ENCODE data around the gene ZNF280C.
"Not testable (repeated sequence)": the region's sequence is repeated elsewhere in the genome, so short reads cannot be mapped to it uniquely, and the experiment has no call there.

ZNF280C gene

DNA sequence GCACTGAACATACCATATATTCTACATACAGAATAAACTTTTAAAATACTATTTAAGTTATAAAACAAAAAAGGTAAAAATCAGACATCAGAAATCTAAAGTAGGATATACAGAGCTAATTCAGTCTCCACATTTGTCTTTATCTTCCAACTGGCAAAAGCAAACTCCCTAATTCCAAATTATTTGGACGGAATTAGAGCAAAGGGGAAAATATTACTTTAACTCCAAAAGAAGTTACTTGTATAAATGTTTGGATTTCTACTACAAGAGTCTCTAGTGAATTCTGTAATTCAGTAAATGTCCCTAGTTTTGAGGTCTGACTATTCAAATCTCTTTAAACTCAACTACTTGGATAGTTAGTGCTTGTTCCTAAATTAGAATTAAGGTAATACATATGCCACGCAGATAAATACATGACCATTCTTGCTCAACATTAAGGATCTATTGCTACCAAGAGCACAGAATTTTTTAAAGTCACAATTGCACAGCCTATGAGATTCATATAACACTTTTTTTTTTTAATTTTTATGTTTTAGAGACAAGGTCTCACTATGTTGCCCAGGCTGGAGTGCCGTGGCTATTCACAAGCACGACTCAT is 7.3 kb downstream of the ZNF280C start:
- no peak for DNase-seq

DNA sequence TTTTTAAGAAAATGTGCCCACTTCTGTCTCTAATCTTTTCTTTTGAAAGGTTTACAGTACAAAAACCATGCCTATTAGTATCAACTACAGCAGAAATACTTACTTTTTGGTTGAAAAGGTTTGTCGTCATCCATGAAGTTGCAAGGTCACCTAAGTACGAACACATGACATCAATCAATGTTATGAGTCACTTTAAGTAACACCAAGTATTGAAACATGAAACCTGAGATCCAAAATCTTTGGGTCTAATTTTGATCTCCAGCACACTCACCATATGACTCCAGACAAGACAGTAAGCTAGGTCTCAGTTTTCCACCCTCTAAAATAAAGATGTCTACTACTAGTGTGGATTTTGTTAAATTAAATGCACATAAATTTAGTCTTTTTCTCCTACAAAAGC is 8.4 kb downstream of the ZNF280C start:
- no peak for DNase-seq

DNA sequence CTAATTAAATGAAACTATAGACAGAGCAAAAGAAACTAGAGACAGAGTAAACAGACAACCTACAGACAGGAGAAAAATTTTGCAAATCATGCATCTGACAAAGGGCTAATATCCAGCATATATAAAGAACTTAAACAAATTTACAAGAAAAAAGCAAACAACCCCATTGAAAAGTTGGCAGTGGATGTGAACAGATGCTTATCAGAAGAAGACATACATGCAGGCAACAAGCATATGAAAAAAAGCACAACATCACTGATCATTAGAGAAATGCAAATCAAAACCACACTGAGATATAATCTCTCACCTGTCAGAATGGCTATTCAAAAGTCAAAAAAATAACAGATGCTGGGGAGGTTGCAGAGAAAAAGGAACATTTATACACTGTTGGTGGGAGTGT is 14.8 kb downstream of the ZNF280C start:
- no peak for DNase-seq

DNA sequence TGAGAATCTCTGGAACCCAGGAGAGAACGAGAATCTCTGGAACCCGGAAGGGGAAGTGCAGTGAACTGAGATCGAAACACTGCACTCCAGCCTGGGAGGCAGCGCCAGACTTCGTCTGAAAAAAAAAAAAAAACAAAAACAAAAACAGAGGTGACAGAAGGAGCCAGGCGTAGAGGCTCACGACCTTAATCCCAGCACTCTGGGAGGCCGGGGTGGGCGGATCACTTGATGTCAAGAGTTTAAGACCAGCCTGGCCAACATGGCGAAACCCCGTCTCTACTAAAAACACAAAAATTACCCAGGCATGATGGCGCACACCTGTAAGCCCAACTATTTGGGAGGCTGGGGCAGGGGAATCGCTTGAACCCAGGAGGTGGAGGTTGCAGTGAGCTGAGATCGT is 17.0 kb downstream of the ZNF280C start:
- DNase-seq, result no peak

DNA sequence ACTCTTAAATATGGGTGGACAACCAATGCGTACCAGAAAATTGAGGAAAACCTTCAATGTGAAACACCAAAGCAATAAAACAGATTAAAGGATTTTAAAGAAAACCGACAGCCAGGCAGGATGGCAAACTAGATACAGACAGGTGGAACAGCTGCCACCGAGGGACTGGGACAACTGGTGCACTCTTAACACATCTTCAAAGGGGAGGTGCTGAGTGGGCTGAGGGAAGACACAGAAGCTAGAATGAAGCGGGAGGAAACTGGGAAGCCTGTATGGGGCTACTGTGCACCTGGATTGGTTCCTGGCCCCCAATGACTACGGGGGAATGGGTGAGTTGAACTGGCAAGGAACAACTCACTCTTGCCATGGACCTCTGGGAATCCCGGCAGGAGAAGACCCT is 20.7 kb downstream of the ZNF280C start:
- no peak for DNase-seq

DNA sequence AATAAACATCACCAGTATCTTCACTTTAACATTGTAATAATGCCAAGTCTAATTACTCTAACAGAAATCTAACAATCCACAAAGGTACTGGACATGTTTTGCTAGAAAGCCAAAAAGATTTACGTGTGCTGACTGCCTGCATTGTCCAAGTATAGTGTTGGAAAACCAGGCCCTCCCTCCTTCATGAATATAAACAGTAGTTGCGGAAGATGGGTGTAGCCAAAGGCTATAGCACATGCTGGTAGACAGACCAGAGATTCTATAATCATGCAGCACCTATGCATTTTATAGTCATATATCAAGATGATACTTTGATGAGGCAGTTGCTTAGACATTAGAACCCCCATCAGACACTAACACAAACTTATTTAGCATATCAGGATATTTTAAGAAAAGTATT is 22.6 kb downstream of the ZNF280C start:
- no peak for DNase-seq

DNA sequence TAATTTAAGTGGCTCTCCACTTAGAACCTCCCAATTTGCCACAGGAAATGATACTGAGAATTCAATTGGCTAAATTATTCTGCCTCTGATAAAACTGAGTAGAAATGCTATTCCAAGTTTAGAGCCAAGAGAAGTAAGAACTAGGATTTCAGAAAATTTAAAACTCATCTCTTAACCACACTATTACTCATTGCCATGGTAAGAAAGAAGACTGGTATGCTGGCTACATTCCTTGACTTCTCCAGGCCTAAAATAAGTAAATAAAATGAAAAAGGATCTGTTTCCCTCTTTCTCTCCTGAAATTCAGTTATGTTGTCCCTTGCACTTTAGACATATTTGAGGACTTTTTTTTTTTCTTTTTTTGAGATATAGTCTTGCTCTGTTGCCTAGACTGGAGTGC is 23.3 kb downstream of the ZNF280C start:
- no peak for DNase-seq

DNA sequence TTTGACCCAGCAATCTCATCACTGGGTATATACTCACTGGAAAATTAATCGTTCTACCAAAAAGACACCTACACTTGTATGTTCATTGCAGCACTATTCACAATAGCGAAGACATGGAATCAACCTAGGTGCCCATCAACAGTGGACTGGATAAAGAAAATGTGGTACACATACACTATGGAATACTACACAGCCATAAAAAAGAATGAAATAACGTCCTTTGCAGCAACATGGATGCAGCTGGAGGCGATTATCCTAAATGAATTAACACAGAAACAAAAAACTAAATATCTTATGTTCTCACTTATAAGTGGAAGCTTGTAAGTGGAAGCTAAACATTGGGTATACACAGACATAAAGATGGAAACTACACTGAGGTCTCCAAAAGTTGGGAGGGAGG is 37.5 kb downstream of the ZNF280C start:
- not testable (repeated sequence) for DNase-seq

DNA sequence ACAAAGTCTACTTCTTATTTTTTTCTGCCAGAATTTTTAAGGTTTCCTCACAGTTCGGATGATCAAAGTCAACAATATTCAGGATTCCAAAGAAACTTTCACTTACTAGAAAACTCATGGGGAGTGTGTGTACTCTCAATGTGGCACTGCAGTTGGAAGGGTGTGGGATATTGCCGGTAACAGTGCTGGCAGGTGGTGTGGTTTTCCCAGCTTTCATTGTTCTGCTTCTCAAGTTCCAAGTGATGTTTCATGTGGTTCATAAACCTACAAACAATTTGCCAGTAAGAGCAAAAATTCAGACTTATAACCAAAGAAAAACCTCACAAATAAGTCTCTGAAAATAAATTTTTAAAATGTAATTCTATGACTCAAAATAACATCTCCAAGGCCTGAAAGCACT is 39.8 kb downstream of the ZNF280C start:
- no peak for DNase-seq

DNA sequence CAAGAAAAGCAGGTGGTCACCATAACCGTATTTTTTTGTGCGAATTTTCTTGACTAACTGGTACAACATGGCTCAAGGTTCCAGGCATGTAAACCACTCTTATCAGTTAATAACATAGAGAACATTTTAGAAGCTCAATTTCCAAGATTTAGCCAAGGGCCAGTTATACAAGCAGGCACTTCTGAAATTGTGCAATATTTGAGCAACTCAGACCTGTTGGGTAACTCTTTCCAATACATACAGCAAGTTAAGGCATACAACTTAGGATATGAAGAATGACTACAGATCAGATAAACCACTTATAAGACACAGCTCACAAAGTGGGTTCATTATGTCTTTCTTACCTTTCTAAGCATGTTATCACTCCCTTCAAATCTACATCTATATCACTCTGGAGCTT is 43.9 kb downstream of the ZNF280C start:
- no peak for DNase-seq

DNA sequence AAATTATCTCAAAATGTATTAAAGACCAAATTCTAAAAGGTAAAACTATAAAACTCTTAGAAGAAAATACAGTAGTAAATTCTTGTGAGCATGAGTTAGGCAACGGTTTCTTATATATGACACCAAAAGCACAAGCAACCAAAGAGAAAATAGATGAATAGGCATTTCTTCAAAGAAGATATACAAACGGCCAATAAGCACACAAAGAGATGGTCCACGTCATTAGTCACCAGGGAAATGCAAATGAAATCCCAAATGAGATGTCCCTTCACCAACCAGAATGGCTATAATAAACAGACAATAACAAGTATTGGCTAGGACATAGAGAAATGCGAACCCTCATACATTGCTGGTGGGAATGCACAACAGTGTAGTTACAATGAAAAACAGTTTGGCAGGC is 52.4 kb downstream of the ZNF280C start:
- DNase-seq, result no peak

DNA sequence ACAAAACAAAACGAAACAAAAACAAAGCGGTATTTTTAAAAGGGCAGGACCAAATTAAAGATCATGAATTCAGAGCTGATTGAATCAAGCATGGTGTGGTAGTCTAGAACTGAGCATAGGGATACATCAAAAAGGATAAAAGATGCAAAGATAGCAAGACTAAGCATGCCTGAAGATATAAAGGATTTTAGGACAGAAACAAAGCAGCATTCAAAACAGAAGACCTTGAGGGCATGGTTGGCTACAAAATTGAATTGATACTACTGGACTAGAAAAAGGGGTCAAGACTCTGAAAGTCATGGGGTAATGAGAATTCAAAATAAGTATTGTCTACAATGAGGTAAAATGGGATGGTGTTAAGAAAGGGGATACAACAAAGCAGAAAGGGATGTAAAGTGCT is 55.3 kb downstream of the ZNF280C start:
- no peak for DNase-seq

DNA sequence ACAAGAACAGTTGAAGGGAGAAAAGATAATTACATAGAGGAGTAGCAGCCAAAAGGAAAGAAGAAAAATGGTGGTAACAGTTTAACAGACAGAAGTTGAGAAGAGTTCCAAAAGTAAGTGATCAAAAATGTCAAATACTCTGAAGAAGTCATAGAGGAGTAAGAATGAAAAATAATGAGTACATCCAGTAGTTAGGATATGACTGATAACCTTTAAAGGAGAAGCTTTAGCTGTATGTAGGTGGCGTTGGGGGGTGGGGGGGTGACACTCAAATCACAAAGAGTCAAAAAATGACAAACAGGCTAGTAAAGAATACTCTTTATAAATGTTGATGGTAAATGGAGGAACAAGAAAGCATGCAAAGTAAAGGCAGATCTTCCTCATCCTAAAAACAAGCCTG is 56.3 kb downstream of the ZNF280C start:
- DNase-seq, result no peak

DNA sequence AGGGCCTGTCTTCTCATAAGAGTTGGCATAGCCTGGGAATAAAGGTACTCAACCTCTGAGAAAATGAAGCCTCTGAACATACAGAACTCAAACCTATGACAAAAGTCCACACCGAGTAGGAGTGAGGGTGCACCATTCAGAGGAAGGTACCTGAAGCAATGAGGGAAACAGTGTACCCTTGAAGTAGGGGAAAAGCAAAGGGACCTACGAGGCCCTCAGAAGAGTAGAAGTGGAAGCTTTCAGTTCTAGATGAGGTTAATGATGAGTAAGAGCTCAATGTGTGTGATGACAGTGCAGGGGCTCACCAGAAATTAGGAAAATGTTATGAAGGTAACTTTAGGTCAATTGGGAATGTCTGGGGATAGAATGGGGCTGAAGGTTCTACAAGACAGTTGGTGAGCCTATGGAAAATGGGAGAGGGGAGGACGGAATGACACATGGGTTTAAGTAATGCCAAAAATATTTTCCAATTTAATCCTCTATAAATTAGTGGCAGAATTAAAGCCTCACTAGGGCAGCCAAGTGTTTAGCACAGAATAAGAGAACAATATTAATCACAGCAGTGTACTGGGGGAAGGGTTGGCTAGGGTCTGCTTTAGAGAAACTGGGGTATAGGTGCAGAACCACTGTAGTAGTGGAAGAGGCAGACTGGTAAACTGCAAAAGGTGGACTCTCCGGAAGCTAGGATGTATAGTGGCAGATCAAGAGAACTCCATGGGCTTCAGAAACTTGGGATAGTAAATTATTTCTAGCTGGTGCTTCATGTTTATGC is 57.1 kb downstream of the ZNF280C start:
- DNase-seq, result no peak

DNA sequence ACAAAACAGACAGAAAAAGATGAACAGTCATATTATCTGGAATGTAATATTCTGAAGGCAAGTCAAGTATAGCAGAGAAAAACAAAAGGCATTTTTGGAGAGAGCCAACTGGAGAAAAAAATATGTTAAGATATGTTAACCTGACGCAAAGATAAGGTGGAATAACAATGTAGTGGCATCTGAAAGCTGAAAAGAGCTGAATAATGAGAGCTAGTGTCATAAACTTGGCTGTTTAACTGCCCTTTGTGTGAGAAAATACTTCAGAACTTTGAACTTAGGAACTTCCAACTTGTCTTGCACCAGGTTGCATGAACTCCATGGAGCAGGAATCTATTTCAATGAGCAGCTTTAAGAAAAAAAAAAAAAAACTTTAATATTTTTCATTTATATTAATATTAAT is 64.1 kb downstream of the ZNF280C start:
- DNase-seq, result no peak

DNA sequence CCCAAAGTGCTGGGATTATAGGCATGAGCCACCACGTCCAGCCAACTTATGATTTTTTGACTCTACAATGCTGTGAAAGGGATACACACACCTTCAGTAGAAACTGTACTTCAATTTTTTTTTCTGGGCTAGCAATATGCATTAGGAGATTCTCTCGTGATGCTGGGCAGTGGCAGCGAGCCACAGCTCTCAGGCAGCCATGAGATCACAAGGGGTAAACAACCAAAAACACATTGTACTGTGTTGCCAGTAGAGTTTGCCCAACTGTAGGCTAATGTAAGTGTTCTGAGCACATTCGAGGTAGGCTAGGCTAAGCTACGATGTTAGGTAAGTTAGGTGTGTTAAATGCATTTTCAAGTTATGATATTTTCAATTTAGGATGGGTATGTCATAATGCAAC is 71.2 kb downstream of the ZNF280C start:
- no peak for DNase-seq

DNA sequence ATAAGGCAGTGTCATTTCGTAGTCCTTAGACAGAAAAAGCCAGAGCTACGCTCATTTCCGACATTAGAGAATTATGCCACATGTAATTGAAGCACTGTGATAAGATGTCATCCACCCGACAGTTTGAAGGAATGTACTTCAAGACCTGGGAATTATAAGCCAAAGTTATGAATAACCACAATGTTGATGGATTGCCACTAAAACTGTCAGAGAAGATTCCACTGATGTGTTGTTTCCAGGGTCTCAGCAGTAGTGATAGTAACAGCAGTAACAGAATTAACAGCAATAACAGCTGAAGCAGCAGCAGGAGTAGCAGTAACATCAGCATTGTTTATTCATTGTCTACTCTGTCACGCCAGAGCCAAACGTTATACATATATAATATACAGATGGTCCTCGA is 72.2 kb downstream of the ZNF280C start:
- DNase-seq, result no peak

DNA sequence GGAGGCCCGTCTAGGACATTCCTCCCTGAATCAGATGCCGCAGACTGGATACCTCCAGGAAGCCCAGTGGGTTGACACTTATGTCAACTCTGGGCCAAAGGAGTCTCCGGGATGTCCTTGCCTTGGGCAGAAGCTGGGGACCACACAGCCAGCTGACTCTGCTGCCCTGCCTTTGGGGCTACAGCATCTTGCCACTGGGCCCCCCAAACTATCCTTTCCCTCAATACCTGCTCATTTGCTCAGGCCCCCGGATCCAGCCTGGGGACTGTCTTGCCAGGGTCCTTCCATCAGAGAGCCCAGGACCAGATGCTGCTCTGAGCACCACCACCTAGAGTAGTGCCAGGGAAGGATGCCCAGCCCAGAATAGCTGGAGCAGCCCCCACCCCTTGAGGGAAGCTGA is 77.9 kb downstream of the ZNF280C start:
- no peak for DNase-seq

DNA sequence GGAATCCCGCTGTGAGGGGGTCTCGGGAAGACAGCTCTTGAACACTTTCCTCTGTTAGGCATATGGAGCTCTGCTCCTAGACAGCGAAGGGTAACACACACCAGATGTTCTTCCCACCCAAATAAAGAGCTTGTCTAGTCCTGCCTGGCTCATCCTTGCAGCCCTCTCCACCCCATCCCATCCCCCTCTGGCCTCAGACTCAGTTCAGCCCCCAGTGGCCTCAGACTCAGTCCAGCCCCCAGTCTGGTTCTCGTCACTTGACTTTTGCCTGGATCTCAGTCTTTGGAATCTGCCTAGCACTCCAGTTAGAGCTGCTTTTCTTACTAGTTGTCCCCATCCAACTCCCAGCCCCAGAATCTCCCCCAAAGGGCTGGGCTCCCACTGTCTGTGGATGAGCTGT is 82.0 kb downstream of the ZNF280C start:
- DNase-seq, result no peak

DNA sequence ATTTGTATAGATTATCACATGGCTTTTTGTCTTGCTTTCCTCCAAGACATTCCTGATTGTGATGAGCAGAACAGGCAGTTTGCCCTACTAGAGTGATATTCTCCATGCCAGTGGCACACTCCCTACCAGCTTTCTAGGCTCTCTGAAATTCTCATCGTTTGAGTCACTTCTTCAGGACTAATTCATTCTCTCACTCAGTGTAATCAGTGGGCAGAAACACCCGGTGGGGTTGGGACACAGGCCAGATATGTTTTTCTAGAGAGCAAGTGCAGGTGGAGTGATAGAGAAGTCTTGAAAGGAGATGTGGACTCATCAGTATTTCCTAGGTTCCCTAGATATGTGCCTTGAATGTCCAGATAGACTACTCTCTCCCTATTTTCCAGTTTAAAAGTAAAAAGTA is 83.8 kb downstream of the ZNF280C start:
- DNase-seq, result no peak

DNA sequence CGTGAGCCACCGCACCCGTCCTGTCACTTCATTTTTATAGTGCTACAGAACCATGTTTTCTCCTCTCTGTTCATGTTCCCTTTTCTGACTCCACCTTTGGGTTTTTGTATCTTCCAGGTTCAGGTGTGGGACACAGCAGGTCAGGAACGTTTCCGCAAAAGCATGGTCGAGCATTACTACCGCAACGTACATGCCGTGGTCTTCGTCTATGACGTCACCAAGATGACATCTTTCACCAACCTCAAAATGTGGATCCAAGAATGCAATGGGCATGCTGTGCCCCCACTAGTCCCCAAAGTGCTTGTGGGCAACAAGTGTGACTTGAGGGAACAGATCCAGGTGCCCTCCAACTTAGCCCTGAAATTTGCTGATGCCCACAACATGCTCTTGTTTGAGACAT is 84.5 kb downstream of the ZNF280C start:
- no peak for DNase-seq

DNA sequence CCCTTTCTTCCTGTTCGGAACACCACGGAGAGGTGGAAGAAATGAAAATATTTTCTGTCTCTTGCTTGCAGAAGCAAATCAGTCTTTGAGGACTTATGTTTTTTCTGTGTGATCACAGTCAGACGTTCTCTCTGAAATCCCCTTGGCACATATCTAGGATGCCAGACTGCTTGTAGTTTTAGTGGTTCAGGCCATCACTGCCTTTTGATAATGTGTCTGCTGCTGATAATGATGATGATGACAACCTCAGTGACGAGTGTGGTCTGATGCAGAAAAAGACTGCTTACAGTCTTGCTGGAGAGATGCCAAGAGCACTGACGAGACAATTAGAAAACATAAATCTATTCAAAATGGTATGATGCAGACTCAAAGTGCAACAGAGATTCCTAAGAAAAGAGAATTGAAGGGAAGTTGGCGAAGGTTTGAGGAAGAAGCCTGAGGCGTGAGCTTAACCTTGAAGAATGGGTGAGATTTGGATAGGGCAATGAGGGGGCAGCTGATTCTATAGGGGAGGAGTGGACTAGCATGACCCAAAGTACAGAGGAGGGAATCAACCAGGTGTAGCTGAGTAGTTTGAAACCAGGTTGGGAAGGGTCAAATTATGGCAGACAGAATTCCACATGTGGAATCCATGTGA is 89.0 kb downstream of the ZNF280C start:
- no peak for DNase-seq

DNA sequence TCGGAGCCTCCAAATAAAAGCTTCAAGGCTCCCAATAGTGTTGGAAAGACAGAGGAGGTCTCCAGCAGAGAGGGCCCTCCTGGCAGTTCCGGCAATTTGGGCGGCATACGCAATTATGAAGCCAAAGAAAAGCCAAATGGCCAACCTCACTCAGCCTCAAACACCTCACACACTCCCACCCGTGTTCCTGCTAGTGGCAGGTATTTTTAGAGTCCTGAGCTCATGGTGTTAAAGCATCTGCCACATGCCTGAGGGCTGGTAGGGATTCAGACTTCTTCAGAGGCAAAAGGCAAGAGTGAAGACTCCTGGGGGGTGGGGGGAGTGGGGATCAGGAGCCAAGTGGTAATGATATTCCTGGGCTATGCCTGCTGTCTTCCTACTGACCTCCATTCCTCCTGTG is 89.5 kb downstream of the ZNF280C start:
- DNase-seq, result no peak

DNA sequence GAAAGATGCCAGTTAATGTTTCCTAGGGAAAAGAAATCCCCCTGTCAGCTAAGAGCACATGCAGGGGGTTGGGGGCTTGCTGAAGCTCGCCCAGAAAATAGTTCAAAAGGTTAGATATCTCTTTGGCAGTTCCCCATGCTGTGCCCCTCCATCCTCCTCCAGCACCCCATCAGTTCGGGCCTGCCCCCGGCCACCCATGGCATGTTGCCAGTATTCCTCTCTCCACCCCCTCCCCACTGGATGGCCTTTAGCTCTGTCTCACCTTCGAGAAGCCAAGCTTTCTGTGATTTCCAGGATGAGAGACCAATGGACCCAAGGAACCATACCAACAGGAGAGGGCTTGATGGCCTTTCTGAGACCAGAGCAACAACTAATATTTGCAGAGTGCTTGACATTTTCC is 91.8 kb downstream of the ZNF280C start:
- DNase-seq, result no peak

DNA sequence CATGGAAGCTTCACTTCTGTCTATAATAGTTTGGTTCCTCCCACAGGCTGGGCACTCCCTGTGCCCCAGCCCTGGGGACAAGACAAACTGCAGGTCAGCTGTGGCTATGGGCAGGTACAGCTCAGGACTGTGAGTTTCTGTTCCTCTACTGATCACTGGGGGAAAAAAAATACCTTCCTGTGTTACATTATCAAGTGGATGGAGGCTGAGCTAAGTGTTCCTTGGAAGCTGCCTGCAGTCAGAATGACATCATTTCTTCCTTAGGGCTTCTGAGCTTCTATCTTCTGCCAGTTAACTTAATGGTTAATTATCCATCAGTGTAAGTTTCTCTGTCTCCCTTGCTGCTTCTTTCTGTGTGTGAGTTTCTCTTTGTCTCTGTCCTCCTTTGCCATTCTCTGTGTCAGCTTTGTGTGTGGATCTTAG is 92.3 kb downstream of the ZNF280C start:
- no peak for DNase-seq
